K562 (cell line): ENCODE results near the gene IL11. TPM values are rescaled to one million over a fixed set of nuclear protein-coding genes. Genes with fewer than 3 reads are reported as not detected.

ENCODE experiments used
- BCLAF1 ChIP-seq, 2 experiments: fragments of 450-650 bp in 1 of 2; IDR thresholded peaks; 2 replicates each; pipeline ENCODE4 v1.6.1; 2011 to 2017; ENCODE audit warnings: low read depth in 2 of 2, antibody characterized with exemption in 1 of 2, borderline replicate concordance in 1 of 2, low read length in 1 of 2, mild to moderate bottlenecking in 1 of 2, mixed read lengths in 1 of 2; ENCODE audit not compliant: control insufficient read depth in 1 of 2
- CHD1 ChIP-seq: fragments of 200-600 bp; sonication (generic); IDR thresholded peaks from one replicate; pipeline ENCODE4 v1.6.1; 2012; ENCODE audit warnings: mild to moderate bottlenecking, moderate library complexity, low read length, inconsistent platforms
- ESRRA ChIP-seq: fragments of 450-650 bp; IDR thresholded peaks from 2 replicates; pipeline ENCODE4 v1.6.1; 2014; ENCODE audit warnings: low read depth, mild to moderate bottlenecking, moderate library complexity, borderline replicate concordance
- PTTG1 ChIP-seq: fragments of 450-650 bp; IDR thresholded peaks from 2 replicates; pipeline ENCODE4 v1.6.1; 2016; ENCODE audit warnings: low read depth, mild to moderate bottlenecking, missing genetic modification characterization, missing compliant biosample characterization
- ZNF778 ChIP-seq: fragments of 450-650 bp; formaldehyde crosslinking; IDR thresholded peaks from 2 replicates; pipeline ENCODE4 v1.4.0; 2020; ENCODE audit warnings: mild to moderate bottlenecking, moderate library complexity
- polyA plus RNA-seq, 8 experiments: library from polyadenylated mRNA; depleted of rRNA in 4 of 8; stranded (reverse) in 5 of 8; unstranded in 3 of 8; fragments of >200 nt; fragmentation: Nextera tagmentation in 2 of 8; fragmentation: Illumina TruSeq in 1 of 8; extraction: Ambion mirVana in 2 of 8; extraction: Trizol in 1 of 8; gene quantifications; 2 replicates each; pipeline versions ENCODE4 v1.2.1 to v1.2.3, GENCODE V29; 2011 to 2014; ENCODE audit warnings: inconsistent platforms in 1 of 8, missing spikeins in 1 of 8
- total RNA-seq, 7 experiments: library from RNA; depleted of rRNA in 6 of 7; stranded (reverse); fragments of >200 nt in 6 of 7; fragmentation: Illumina TruSeq in 2 of 7; extraction: Trizol in 2 of 7; gene quantifications; 2 replicates each; pipeline versions ENCODE4 v1.2.1 to v1.2.3, GENCODE V29; 2011 to 2021; ENCODE audit warnings: low replicate concordance in 1 of 7

IL11 gene
- total and polyA plus RNA-seq, 9 of the 15 experiments (the other 6 are each of a cell fraction or from before 2014, with no cell fraction given): 0.04 to 0.42 (median 0.06) TPM; not detected in 6

GRCh38 chr19:55369653-55370304, 484 bp downstream of the IL11 start (continued):
- TF ChIP-seq ZNF778 (CRISPR knock-in tag): no peak
- no peak for TF ChIP-seq PTTG1 (tag)
- TF ChIP-seq ESRRA: no peak
- no peak for TF ChIP-seq BCLAF1 (IDR thresholded peaks at IDR 0.05; ENCODE audit: borderline replicate concordance in 1 of 2, control insufficient read depth in 1 of 2, low read depth in 2 of 2, low read length in 1 of 2)
- no peak for TF ChIP-seq CHD1
